ENCODE data around the gene RHOT2. TPM values are rescaled to one million over a fixed set of nuclear protein-coding genes. Genes with fewer than 3 reads are reported as not detected.

The RHOT2 gene
- total RNA-seq (2014; rRNA removed; shearing (Covaris generic)) = 140 and 152 TPM in 2 replicates

GRCh38 chr16:667780-668518 is at the start of gene RHOT2:
RHOT2 (plus strand) TSS chr16:668132; CDS start chr16:668200, 68 bp downstream.

GRCh38 chr16:630815-631405 is 37.0 kb upstream of the RHOT2 start, which contains the start of gene WFIKKN1:
WFIKKN1 (plus strand) TSS chr16:630985; CDS start chr16:631254, 269 bp downstream.

GRCh38 chr16:636206-637080 is 31.5 kb upstream of the RHOT2 start, which contains the start of gene METTL26:
METTL26 (minus strand) TSS chr16:636305; CDS start chr16:636290, 15 bp downstream.

GRCh38 chr16:641326-642188 is 26.4 kb upstream of the RHOT2 start, which contains the start of gene MCRIP2:
MCRIP2 (plus strand) TSS chr16:641828; CDS start chr16:641992, 164 bp downstream.

GRCh38 chr16:648781-649589 is 18.9 kb upstream of the RHOT2 start, which contains the start of gene WDR90:
WDR90 (plus strand) TSS chr16:649365; CDS start chr16:649417, 52 bp downstream.

GRCh38 chr16:674968-675883 is 7.3 kb downstream of the RHOT2 start, which contains the start of gene RHBDL1:
RHBDL1 (plus strand) TSS chr16:675671; CDS start chr16:675791, 120 bp downstream.

GRCh38 chr16:679814-680624 is 12.1 kb downstream of the RHOT2 start, which contains the start of gene STUB1:
STUB1 (plus strand) TSS chr16:680410; CDS start chr16:680526, 116 bp downstream.

GRCh38 chr16:684071-684794 is 16.3 kb downstream of the RHOT2 start, which contains the start of gene JMJD8:
JMJD8 (minus strand) TSS chr16:684334; CDS start chr16:684319, 15 bp downstream.

GRCh38 chr16:705431-706188 is 37.7 kb downstream of the RHOT2 start, which contains the start of gene FBXL16:
FBXL16 (minus strand) TSS chr16:705801; CDS start chr16:697405, 8,396 bp downstream.

GRCh38 chr16:714558-715476 is 46.9 kb downstream of the RHOT2 start, which contains the start of gene METRN:
METRN (plus strand) TSS chr16:715118; CDS start chr16:715290, 172 bp downstream.

GRCh38 chr16:720990-721764 is 53.2 kb downstream of the RHOT2 start, which contains the start of gene ANTKMT:
ANTKMT (plus strand) TSS chr16:721146; CDS start chr16:721275, 129 bp downstream.

All from A375 (cell line).